Right ventricle myocardium superior (tissue), 1 donor: ENCODE data around the gene SS18L1. TPM values are rescaled to one million over a fixed set of nuclear protein-coding genes. Genes with fewer than 3 reads are reported as not detected.
A peak's percentile ranks its signal among the peaks of the same experiment; 100 is the strongest.

ENCODE experiments used
- ATAC-seq: fragments of 200-7000 bp; cut with Tn5 transposase; one replicate; pipeline ENCODE4 v1.9.1; 2020; ENCODE audit warnings: mild to moderate bottlenecking; ENCODE audit not compliant: poor library complexity
- DNase-seq: peaks from one replicate; pipeline ENCODE4 v3.0.0-alpha.2; 2020
- intact Hi-C: fragments of 100-400 bp; cut with DNase I; formaldehyde crosslinking; loops from one replicate; pipeline ENCODE4 v1.11.2; 2022
- total RNA-seq: library from RNA; stranded (reverse); fragmentation: NEBNext Ultra II Directional; extraction: Animal tissue kit (Norgen Biotek cat#: 25700); gene quantifications from one replicate; pipeline ENCODE4 v1.2.1, GENCODE V29; 2021
- donor health status: DM: no; HTN: yes; CAD: no; lungs with severe emphysema.

SS18L1 gene
- total RNA-seq, 1 donor from 2014 or later: 8.9 TPM

DNA sequence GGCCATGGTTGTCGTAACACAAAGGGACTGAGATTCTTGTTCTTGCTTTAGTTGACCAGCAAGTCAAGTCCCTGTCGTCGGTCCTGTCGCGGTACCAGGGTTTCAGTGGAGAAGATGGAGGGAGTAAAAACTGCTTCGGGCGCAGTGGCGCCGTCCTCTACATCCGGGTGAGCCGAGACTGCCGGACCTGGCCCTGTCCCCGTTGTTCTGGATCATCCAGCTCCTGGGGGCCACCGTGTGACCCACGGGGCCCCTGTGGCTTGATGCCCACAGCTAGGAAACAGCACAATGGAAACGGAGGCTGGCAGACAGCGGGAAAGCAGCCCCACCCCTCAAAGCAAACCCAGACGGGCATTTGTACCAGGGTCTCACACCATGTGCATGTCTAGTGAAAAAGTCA lies 54.2 kb downstream of the SS18L1 start:
- DNase-seq (peak; percentile 11), ATAC-seq (no peak)
- intact Hi-C loops: no loop called here

DNA sequence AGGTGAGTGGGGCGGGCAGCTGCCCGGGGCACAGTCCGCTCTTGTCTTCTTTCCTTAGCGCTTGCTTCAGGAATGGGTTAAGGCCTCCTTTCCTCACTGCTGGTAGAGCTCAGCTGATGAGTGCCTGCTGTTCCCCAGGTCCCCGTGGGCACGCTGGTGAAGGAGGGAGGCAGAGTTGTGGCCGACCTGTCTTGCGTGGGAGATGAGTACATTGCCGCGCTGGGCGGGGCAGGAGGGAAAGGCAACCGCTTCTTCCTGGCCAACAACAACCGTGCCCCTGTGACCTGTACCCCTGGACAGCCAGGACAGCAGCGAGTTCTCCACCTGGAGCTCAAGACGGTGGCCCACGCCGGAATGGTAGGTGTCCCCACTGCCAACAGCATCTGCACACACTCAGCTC lies 54.9 kb downstream of the SS18L1 start:
- DNase-seq: peak; percentile 9
- no peak for ATAC-seq
- intact Hi-C loops: no loop called here

DNA sequence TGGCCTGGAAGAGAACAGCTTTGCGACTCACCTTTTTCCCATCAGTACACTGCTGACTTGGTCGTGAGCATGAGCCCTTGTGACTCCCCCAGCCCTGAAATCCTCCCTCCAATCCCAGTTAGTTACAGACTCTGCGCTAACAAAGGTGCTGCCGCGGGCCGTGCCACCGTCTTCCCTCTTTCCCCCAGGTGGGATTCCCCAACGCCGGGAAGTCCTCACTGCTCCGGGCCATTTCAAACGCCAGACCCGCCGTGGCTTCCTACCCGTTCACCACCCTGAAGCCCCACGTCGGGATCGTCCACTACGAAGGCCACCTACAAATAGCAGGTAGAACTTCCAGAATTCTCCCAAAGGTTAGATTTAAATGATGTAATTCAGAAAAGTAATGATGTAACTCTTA lies 55.4 kb downstream of the SS18L1 start:
- intact Hi-C loops: no loop called here
- ATAC-seq: no peak
- peak; percentile 10 for DNase-seq

DNA sequence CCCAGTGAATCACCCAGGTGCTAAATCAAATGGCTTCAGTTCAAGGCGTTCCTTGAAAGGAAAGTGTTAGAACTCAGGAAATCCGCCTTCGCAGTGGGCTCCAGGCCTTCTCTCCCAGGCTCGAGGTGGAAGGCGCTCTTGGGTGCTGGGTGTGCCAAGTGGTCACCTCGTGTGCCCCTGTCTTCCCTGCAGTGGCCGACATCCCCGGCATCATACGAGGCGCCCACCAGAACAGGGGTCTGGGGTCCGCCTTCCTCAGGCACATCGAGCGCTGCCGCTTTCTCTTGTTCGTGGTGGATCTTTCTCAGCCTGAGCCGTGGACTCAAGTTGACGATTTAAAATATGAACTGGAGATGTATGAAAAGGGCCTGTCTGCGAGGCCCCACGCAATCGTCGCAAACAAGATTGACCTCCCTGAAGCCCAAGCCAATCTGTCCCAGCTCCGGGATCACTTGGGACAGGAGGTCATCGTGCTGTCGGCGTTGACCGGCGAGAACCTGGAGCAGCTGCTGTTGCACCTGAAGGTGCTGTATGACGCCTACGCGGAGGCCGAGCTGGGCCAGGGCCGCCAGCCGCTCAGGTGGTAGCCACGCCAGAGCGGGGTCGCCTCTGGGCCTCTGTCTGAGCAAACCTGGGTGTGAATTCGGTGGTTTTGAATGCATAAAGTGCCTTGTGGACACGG lies 57.1 kb downstream of the SS18L1 start:
- peak; percentile 13 for DNase-seq

DNA sequence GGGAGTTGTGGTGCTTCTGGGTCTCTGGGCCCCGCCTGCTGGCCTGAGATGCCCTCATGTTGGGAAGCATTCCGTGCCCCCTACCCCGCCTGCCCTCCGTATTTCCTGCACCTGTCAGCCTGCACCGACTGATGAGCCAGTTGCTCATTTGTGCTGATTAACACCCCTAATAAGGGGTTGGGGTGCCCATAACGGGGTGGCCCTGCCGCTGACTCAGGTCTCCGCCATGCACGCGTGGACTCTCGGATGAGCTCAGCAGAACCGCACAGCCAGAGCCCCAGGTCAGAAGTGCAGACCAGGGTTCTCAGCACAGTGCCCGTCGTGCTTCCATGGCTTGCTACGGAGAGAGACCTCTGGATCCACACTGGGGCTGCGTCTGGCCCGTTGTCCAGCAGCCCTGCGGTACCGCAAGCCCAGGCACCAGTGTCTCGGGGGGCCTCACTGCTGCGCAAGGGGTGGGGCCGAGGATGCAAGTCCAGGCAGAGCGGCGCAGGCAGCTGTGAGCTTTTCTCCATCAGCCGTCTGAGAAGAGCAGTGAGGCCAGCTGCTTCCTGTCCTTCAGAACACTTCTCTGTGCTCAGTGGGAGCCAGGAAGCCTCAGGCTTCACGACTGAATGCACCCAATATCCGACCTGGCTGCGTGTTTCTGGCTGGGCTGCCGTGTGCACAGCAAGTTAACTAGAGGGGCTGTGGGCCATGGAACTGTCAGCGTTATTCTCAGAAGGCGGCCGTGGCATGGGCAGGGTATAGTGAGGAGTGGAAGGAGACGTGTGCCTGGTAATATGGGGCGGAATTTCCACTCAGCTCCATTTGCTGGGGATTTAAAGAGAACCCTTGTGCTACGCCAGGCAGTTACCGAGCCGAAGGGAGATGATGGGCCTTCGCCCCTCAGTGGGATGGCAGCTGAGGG lies 57.9 kb downstream of the SS18L1 start:
- ATAC-seq (no peak), DNase-seq (peak; percentile 35)
- intact Hi-C loops: no loop called here

More for the DNA sequence above, 57.1 kb downstream of the SS18L1 start:
- ATAC-seq: no peak
- intact Hi-C loops: no loop called here

DNA sequence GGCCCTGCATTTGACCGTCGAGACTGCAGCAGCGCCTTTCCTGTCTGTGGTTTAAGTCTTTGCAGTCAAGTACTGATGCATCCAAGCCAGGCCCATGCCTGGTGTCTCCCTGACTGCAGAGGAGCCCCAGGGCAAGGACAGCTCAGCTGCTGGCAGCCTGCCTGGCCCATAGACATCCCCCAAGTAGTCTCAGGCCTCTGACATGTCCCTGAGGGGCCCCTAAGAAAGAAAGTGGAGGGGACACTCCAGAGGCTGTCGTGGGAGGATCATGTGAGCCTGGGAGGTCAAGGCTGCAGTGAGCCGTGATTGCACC lies 58.5 kb downstream of the SS18L1 start:
- ATAC-seq: no peak
- peak; percentile 34 for DNase-seq
- intact Hi-C loops: no loop called here

DNA sequence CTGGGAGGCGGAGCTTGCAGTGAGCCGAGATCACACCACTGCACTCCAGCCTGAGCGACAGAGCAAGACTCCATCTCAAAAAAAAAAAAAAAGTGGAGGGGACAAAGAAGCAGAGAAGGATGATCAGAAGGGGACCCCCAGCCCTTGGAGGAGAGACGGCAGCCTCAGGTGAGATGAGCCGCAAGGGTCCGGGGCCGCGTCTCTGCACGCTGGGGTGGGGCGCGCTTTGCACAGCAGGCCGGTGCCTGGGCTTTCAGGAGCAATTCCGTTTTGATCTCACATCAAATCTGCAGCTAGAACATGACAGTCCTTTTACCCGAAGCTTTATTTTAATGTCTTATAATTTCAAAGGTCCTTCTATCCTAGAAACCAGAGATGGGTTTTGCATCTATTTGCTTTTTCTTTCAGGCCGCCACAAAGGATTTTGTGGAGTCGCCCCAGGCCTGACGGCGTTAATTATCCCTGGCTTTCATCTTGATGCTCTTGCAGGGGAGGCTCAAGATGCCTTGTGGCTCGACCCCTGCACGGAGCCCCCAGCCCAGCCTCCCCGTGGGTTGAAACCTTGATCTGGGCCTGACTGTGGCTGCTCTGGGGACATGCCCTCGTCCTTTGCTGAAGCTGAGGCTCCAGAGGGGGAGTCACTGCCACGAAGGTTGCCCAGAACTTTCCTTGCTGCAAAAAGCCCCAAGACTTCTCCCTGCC lies 59.3 kb downstream of the SS18L1 start:
- peak; percentile 14 for DNase-seq
- ATAC-seq: no peak
- intact Hi-C loops: no loop called here

DNA sequence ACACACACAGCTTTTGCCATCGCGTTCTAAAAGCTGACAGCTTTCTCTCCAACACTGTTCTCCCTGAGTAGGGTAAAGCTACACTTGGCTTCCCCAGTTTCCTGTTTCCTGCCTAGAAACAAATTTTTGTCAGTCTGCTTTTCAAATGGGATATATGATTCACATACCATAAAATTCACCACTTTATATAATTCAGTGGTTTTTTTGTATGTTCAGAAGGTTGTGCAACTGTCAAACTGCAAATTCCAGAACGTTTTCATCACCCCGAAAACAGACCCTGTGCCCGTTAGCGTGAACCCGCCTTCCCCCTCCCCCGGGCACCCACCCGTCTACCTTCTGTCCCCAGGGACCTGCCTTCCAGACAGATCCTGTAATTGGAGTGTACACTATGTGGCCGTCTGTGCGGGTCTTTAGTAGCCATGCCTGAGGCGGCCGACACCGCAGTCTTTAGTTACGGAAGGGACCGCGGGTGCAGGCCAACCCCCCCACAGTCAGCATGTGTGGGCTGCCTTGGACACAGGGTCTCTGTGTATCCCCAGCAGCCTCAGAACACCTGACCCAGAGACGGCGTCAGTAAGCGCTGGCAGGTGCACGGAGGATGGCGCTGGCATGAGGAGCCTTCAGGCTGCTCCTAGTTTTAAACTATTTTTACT lies 59.9 kb downstream of the SS18L1 start:
- ATAC-seq: no peak
- intact Hi-C loops: no loop called here
- DNase-seq: peak; percentile 22

DNA sequence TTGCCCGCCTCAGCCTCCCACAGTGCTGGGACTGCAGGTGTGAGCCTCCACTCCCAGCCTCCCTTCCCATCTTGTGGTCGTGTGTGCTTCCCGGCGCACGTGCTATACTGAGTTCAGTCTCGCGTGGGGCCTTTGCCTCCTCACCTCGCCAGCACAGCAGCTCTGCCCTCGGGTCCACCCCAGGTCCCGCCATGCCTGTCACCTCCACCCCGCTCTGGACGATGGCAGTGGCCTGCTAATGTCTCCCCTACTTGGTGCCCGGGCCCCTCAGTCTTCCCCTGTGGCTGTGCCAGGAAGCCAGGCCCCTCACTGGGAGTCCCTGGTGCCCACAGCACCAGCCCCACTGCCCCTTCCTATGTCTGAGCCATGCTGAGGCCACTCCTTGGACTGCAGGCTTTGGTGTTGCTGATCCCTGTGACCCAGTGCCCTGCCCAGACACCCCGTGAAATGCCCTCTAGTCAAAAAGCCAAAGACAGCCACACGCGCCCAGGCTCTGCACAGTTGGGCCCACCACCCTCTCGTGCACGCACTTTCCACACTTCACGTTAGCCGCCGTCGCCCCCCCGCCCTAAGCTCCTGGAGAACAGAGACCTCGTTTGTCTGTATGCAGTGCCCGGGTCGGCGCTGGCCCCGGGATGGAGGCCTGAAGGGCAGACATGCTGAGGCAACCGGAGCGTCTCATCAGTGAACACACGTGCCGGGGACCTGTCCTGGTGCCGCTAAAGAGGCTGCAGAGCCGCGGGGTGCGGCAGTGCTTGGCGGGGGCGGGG lies 62.2 kb downstream of the SS18L1 start:
- intact Hi-C loops: no loop called here
- DNase-seq (peak; percentile 36), ATAC-seq (no peak)

DNA sequence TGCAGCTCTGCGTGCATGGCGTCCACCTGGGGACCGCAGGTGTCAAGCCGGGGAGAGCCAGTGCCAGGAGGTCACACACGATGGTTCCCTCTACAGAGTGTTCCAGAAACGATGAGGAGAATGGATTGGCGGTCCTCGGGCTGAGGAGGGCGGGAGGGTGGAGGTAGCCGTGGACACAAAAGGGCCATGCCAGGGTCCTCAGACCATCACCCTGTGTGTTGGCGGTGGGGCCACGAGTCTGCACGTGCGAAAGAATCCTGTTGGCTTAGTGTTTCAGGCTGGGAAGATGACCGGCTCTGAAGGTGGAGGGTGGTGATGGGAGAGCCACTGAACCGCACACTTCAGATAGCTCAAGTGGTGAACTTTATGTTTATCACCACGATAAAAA lies 62.8 kb downstream of the SS18L1 start:
- no peak for ATAC-seq
- intact Hi-C loops: no loop called here
- DNase-seq: no peak

DNA sequence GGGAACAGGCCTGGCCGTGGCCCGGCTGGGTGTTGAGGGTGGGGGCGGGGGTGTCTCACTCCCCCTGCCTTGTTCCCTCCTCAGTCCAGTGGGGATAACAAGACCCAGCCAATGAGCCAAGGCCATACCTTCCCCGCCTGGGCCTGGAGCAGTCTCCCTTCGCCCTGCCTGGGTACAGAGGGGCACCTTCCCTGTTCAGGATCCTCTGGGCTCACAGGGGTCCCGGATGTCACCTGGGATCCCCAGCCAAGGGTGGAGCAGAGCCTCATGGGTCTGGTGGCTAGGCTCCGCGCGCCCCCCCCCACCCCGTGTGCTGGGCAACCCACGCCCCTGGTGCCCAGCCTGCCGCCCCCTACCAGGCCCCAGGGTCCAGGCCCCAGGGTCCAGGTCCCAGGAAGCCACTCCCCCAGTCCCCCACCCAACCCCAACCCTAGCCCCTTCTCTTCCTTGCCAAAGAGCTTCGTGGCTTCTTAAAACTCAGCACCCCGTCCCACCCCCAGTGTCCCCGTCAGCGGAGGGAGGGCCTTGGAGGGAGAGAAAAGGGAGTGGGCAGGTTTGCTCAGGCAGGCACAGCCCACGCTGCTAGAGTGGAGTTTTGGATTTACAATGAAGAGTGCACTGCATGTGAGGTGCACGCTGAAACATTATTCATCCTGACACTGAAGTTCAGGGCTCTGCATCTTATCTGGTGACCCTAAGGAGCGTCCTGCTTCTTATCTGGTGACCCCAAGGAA lies 64.7 kb downstream of the SS18L1 start:
- intact Hi-C loops: no loop called here
- ATAC-seq: no peak
- no peak for DNase-seq

DNA sequence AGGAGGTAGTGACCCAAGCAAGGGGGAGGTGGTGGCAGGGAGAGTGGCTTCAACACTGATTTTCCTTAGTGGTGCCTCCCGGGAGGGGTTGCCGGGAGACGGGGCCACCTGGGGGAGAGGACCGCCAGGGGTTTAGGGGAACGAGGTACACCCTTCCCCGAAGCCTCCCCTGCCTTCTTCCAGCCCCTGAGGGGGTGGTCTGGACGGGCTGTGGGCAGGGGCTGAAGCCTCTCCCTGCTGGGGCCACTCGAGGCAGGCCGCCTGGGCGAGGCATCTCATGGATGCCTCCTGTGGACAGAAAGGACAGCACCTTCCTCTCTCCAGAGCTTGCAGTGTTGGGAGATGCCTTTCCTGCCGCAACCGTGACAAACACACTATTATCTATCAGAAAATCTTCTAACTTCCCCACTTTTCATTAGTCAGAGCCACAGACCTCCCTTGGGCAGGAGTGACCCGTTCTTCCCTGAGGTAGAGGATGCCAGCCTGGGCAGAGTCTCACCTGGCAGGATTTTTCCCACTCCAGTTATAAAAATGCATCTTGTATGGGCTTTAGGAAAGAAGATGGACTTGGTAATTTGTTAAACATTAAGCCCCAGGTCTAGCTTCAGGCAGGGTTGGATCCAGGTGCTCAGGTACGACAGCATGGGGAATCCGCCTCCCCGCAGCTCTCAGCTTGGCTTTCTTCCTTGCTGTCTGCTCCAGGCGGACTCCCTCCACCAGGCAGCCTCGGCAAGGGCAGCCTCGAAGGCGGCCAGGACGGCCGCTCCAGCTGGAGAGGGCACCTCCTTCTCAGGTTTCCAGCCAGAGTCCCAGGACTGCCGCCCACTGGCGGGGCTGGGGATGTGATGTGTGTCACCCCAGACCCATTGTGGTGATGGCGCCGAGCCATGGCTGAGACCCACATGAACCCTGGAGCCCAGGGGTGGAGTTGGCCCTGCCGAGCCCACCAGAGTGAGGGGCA lies 65.5 kb downstream of the SS18L1 start:
- no peak for ATAC-seq
- intact Hi-C loops: no loop called here
- no peak for DNase-seq

DNA sequence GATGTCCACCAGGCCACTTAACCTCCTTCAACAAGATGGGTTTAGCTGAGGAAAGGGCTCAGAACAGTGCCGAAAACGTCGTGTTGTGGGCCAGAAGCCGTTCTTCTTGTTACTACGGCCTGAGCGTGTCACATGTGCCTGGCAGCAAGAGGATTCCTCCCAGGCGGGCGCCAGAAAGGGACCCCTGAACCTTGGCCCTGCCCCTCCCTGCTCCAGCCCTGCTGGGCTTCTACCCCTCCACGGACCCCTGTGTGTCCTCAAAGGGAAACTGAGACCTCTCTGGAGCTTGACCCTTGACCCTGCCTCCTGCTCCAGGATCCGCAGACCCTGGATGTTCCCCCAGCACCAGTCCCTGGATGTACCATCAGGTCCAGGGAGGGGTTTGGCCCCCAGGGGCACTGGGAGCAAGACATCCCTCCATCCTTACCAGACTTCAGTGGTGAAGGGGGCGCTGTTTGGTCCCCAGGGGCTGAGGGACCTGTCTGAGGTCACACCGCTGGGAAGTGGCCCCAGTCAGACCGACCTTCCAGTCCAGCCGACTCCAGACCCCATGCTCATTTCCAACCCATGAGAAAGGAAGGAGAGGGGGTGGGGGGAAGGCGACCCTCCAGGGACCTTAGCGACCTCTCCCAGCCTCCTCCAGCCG lies 66.4 kb downstream of the SS18L1 start:
- DNase-seq: no peak
- ATAC-seq: no peak
- intact Hi-C loops: no loop called here

DNA sequence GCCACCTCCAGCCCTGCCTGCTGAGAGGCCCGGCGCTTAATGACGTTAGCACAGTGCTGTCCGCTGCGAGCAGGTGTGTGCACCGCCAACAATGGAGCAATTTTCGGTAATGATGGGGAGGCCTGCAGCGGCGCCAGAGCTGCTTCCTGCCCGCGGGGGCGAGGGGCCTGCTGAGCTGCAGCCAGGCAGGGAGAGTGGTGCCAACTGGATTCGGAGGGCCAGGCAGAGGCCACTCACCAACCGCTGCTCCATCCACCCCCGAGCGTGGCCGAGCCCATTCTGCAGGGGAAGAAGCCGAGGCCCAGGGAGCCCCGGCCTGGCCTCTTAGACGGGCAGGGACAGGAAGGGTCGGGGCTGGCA lies 66.9 kb downstream of the SS18L1 start:
- ATAC-seq (no peak), DNase-seq (no peak)
- intact Hi-C loops: no loop called here

DNA sequence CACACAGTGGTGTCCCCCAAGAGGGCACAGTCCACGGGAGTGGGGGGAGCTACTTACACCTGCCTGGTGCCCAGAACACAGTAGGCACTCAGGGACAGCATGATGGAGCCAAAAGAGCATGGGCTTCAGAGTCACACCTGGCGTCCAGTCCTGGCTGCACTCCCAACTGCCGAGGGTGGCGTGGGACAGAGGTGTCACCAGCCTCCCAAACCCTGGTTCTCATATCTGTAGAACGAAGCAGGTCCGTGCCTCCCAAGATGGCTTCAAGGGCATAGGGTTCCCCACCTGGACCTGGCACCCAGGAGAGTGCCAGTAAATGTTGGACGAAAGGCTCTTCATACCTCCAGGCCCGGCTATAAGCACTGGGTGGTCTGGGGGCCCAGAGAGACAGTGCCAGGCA lies 67.6 kb downstream of the SS18L1 start:
- DNase-seq (no peak), ATAC-seq (no peak)
- intact Hi-C loops: no loop called here

DNA sequence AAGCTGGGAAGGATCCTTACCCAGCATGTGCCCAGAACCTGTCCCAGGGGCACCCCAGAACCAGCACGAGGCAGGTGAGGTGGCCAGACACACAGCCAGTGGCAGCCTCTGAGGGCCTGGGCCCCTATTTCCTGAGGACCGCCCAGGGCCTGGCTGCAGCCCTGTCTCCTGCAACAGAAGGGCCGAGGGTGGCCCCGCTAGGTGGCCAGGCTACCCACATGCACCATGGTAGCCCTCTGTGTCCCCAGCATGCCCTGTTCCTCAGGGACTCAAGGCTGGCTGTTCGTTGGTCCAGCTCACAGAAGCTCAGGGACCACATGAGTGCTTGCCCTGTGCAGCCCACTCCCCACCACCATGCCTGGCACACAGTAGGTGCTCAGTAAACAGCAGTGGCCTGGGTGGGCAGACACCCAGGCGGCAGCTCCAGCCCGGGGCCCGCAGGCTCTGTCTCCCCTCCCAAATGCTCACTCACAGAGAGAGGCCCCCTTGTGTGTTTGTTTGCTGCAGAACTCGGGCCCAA lies 68.3 kb downstream of the SS18L1 start:
- DNase-seq (no peak), ATAC-seq (no peak)
- intact Hi-C loops: no loop called here
